ENCODE results near the gene PI3. TPM values are rescaled to one million over a fixed set of nuclear protein-coding genes. Genes with fewer than 3 reads are reported as not detected.

The PI3 gene
- total RNA-seq, 3 donors from 2014 or later: 0.52 TPM; not detected in 2

- Mint-ChIP-seq H3K9me3 (peaks cover 47% of the 10 kb centered on the region), H3K27me3 (ENCODE audit: low read depth) (peaks cover 57% of the 10 kb centered on the region), H3K4me1 (ENCODE audit: low read depth) (no peaks in the 10 kb centered on the region), H3K4me3 (no peak overlapping the region), H3K36me3 (ENCODE audit: insufficient read depth) (peaks cover 5% of the 10 kb centered on the region)
- ATAC-seq (no peak), DNase-seq (no peak)
Measured at GRCh38 chr20:45163083-45163803, 11.5 kb upstream of the PI3 start.

GRCh38 chr20:45164906-45165305 is 9.8 kb upstream of the PI3 start:
- Mint-ChIP-seq H3K4me3 (no peak overlapping the region), H3K36me3 (ENCODE audit: insufficient read depth) (peaks cover 5% of the 10 kb centered on the region), H3K4me1 (ENCODE audit: low read depth) (no peaks in the 10 kb centered on the region), H3K27me3 (ENCODE audit: low read depth) (peaks cover 57% of the 10 kb centered on the region), H3K9me3 (peaks cover 32% of the 10 kb centered on the region)
- DNase-seq (no peak), ATAC-seq (no peak)

GRCh38 chr20:45173522-45173921 is 1.2 kb upstream of the PI3 start:
- DNase-seq (no peak), ATAC-seq (no peak)
- no peak overlapping the region for H3K4me3 Mint-ChIP-seq
- H3K4me1 Mint-ChIP-seq (ENCODE audit: low read depth): no peaks in the 10 kb centered on the region
- no peaks in the 10 kb centered on the region for H3K9me3 Mint-ChIP-seq
- peaks cover 12% of the 10 kb centered on the region for H3K27me3 Mint-ChIP-seq (ENCODE audit: low read depth)
- no peaks in the 10 kb centered on the region for H3K36me3 Mint-ChIP-seq (ENCODE audit: insufficient read depth)

GRCh38 chr20:45176526-45177267 is 2.0 kb downstream of the PI3 start:
- Mint-ChIP-seq H3K9me3 (no peaks in the 10 kb centered on the region), H3K4me1 (ENCODE audit: low read depth) (no peaks in the 10 kb centered on the region), H3K4me3 (no peak overlapping the region), H3K27me3 (ENCODE audit: low read depth) (peaks cover 8% of the 10 kb centered on the region), H3K36me3 (ENCODE audit: insufficient read depth) (no peaks in the 10 kb centered on the region)
- no peak for ATAC-seq
- no peak for DNase-seq

- no peaks in the 10 kb centered on the region for H3K36me3 Mint-ChIP-seq (ENCODE audit: insufficient read depth)
- no peaks in the 10 kb centered on the region for H3K4me1 Mint-ChIP-seq (ENCODE audit: low read depth)
- no peak overlapping the region for H3K4me3 Mint-ChIP-seq
- no peak for DNase-seq
- no peaks in the 10 kb centered on the region for H3K9me3 Mint-ChIP-seq
- ATAC-seq: no peak
- peaks cover 11% of the 10 kb centered on the region for H3K27me3 Mint-ChIP-seq (ENCODE audit: low read depth)
Measured at GRCh38 chr20:45179166-45179565, 4.5 kb downstream of the PI3 start.

GRCh38 chr20:45181639-45182038 is 6.9 kb downstream of the PI3 start:
- Mint-ChIP-seq H3K9me3 (no peaks in the 10 kb centered on the region), H3K4me1 (ENCODE audit: low read depth) (no peaks in the 10 kb centered on the region), H3K27me3 (ENCODE audit: low read depth) (peaks cover 3% of the 10 kb centered on the region), H3K36me3 (ENCODE audit: insufficient read depth) (no peaks in the 10 kb centered on the region), H3K4me3 (no peak overlapping the region)
- DNase-seq (no peak), ATAC-seq (no peak)

GRCh38 chr20:45183084-45183483 is 8.4 kb downstream of the PI3 start:
- ATAC-seq: no peak
- no peak for DNase-seq

GRCh38 chr20:45187693-45188092 is 13.0 kb downstream of the PI3 start:
- Mint-ChIP-seq H3K4me3 (no peak overlapping the region), H3K4me1 (ENCODE audit: low read depth) (no peaks in the 10 kb centered on the region), H3K9me3 (no peaks in the 10 kb centered on the region), H3K36me3 (ENCODE audit: insufficient read depth) (no peaks in the 10 kb centered on the region), H3K27me3 (ENCODE audit: low read depth) (peaks cover 5% of the 10 kb centered on the region)
- ATAC-seq (no peak), DNase-seq (no peak)

More at GRCh38 chr20:45183084-45183483, 8.4 kb downstream of the PI3 start:
- Mint-ChIP-seq H3K4me1 (ENCODE audit: low read depth) (no peaks in the 10 kb centered on the region), H3K9me3 (no peaks in the 10 kb centered on the region), H3K36me3 (ENCODE audit: insufficient read depth) (no peaks in the 10 kb centered on the region), H3K27me3 (ENCODE audit: low read depth) (peaks cover 3% of the 10 kb centered on the region), H3K4me3 (no peak overlapping the region)

- no peak for ATAC-seq
- no peaks in the 10 kb centered on the region for H3K9me3 Mint-ChIP-seq
Measured at GRCh38 chr20:45189067-45189609, 14.4 kb downstream of the PI3 start.

GRCh38 chr20:45189861-45190260 is 15.2 kb downstream of the PI3 start:
- peaks cover 6% of the 10 kb centered on the region for H3K27me3 Mint-ChIP-seq (ENCODE audit: low read depth)
- no peaks in the 10 kb centered on the region for H3K36me3 Mint-ChIP-seq (ENCODE audit: insufficient read depth)
- no peak for DNase-seq
- ATAC-seq: no peak
- H3K4me3 Mint-ChIP-seq: no peak overlapping the region
- H3K9me3 Mint-ChIP-seq: no peaks in the 10 kb centered on the region
- H3K4me1 Mint-ChIP-seq (ENCODE audit: low read depth): no peaks in the 10 kb centered on the region

More at GRCh38 chr20:45189067-45189609, 14.4 kb downstream of the PI3 start:
- peaks cover 3% of the 10 kb centered on the region for H3K27me3 Mint-ChIP-seq (ENCODE audit: low read depth)
- H3K36me3 Mint-ChIP-seq (ENCODE audit: insufficient read depth): no peaks in the 10 kb centered on the region
- no peak overlapping the region for H3K4me3 Mint-ChIP-seq
- DNase-seq: no peak
- H3K4me1 Mint-ChIP-seq (ENCODE audit: low read depth): no peaks in the 10 kb centered on the region

- Mint-ChIP-seq H3K36me3 (ENCODE audit: insufficient read depth) (no peaks in the 10 kb centered on the region), H3K9me3 (no peaks in the 10 kb centered on the region), H3K4me3 (no peak overlapping the region), H3K4me1 (ENCODE audit: low read depth) (no peaks in the 10 kb centered on the region), H3K27me3 (ENCODE audit: low read depth) (peaks cover 7% of the 10 kb centered on the region)
- ATAC-seq (no peak), DNase-seq (no peak)
Measured at GRCh38 chr20:45191926-45192325, 17.2 kb downstream of the PI3 start.

GRCh38 chr20:45193331-45193730 is 18.6 kb downstream of the PI3 start:
- no peak overlapping the region for H3K4me3 Mint-ChIP-seq
- no peaks in the 10 kb centered on the region for H3K9me3 Mint-ChIP-seq
- no peak for DNase-seq
- H3K4me1 Mint-ChIP-seq (ENCODE audit: low read depth): no peaks in the 10 kb centered on the region
- H3K36me3 Mint-ChIP-seq (ENCODE audit: insufficient read depth): no peaks in the 10 kb centered on the region
- H3K27me3 Mint-ChIP-seq (ENCODE audit: low read depth): peaks cover 14% of the 10 kb centered on the region
- no peak for ATAC-seq

- peaks cover 2% of the 10 kb centered on the region for H3K36me3 Mint-ChIP-seq (ENCODE audit: insufficient read depth)
- peaks cover 48% of the 10 kb centered on the region for H3K27me3 Mint-ChIP-seq (ENCODE audit: low read depth)
- no peak within 1 kb of the TSS for H3K4me3 Mint-ChIP-seq
- peaks cover 10% of the 10 kb centered on the region for H3K9me3 Mint-ChIP-seq
- DNase-seq (no peak), ATAC-seq (no peak)
- H3K4me1 Mint-ChIP-seq (ENCODE audit: low read depth): no peaks in the 10 kb centered on the region
Measured at GRCh38 chr20:45206725-45207124, 32.0 kb downstream of the PI3 start, which contains the start of gene SEMG1. Gene SEMG1, plus strand, starts transcription at chr20:45207033. Its CDS starts 21 bp downstream, at chr20:45207054.

- DNase-seq: no peak
- Mint-ChIP-seq H3K4me3 (no peak overlapping the region), H3K4me1 (ENCODE audit: low read depth) (no peaks in the 10 kb centered on the region), H3K36me3 (ENCODE audit: insufficient read depth) (peaks cover 2% of the 10 kb centered on the region), H3K9me3 (no peaks in the 10 kb centered on the region), H3K27me3 (ENCODE audit: low read depth) (peaks cover 48% of the 10 kb centered on the region)
- no peak for ATAC-seq
Measured at GRCh38 chr20:45209924-45210323, 35.2 kb downstream of the PI3 start.
